HG02938 (cell line): ENCODE results near the gene PSTPIP2.

Experiments used
- ATAC-seq: cut with Tn5 transposase; IDR thresholded peaks from one replicate; pipeline ENCODE4 v1.9.1; 2021; ENCODE audit warnings: mild to moderate bottlenecking, moderate library complexity; ENCODE audit not compliant: unreplicated experiment

The PSTPIP2 gene

DNA sequence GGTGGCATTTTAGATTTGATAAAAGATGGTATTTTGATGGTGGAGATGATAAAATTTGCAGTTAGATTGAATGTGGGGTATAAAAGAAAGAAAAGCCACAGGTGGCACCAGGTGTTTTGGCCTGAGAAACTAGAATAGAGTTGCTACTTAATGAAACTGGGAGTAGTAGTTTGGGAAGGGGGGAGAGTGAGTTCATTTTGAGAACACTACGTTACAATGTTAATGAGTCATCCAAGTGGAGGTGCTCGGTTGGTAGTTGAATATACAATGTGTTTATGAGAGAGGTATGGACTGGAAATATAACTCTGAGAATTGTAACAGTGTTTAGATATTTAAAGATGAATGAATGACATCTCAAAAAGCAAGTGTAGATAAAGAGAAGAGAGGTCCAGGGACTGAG is 131.3 kb downstream of the PSTPIP2 start:
- ATAC-seq, result no peak

DNA sequence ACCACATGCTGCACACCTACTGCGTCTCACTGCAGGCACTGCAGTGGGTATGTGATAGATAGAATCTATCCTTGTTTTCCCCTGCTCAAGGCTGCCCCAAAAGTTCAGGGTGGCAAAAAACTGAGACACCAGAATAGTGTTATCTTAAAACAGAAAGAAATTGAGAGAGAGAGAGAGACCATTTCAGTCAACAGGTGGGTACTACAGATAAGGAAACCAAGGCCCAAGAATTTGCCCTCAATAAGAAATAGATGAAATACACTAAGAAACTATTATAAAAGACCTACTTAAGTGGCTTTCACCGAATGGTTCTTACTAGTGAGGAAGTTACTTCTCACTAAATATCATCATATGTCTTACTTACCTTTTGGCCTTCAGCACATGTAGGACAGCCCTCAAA is 132.8 kb downstream of the PSTPIP2 start:
- no peak for ATAC-seq

DNA sequence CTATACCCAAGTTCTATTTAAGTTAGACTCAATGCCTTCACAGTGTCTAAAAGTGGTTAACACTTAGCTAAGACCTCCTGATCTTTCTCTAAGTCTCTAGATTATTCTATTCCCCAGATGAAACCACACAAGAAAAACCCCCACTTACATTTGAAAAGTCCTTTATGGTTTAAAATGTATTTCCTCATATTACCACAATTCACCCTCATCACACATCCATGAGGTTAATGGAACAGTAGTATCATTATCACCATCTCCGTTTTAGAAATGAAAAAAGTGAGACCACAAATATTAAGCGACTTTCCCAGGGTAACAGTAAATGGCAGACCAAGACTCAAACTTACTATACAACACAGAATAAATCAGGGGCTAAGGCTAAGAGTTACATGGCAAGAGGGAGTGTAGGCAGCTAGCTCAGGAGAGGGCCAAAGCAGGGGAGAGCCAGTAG is 133.5 kb downstream of the PSTPIP2 start:
- no peak for ATAC-seq

DNA sequence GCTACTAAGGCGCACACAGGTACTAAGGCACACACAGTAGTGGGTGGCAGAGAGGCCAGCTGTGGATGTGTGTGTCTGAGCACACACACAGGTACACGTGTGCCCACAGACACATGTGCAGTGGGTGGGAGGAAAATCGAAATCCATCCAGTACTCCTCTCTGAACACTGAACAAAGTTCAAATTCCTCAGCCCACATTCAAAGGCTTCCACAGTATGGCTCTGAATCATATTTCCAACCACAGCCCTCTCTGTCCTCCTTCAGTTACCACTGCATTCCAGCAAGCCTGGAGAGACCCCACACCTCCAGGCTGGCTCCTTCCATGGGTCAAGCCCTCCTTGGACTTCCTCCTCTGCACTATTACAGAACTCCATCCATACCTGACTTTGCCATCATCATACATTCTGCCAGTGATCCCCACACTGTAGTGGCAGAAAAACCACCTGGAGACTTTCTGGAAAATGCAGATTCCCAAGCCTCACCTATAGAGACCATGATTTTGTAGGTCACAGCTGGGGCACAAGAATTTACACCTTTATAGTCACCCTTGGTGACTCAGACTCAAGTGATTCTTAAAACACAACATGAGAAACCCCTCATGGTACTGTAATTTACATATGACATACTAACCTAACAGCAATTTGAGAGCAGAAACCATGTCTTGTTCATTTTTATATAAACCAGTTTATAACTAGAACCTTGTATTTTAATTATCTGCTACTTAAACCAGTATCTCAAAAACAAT is 136.3 kb downstream of the PSTPIP2 start:
- no peak for ATAC-seq
